ENCODE results near the gene CNTNAP2. TPM values are rescaled to one million over a fixed set of nuclear protein-coding genes. Genes with fewer than 3 reads are reported as not detected.
A peak's percentile ranks its signal among the peaks of the same experiment; 100 is the strongest.

The CNTNAP2 gene
- total and polyA plus RNA-seq, 8 donors, result 0.94 to 42.5 (median 38.6) TPM

GRCh38 chr7:147041438-147041837 lies 924.8 kb downstream of the CNTNAP2 start:
- no peak for ATAC-seq
- intact Hi-C loops (cut with DNase I), result no loop called here
- Histone ChIP-seq H3K9me3 (no peaks in the 10 kb centered on the region), H3K27me3 (no peaks in the 10 kb centered on the region), H3K4me1 (no peaks in the 10 kb centered on the region), H3K27ac (no peak overlapping the region), H3K4me3 (no peak overlapping the region), H3K36me3 (no peaks in the 10 kb centered on the region)
- DNase-seq, result no peak
- no peak for TF ChIP-seq CTCF (IDR thresholded peaks at IDR 0.05)

- intact Hi-C loops (cut with DNase I), result no loop called here
Measured at GRCh38 chr7:147044941-147045340, 928.3 kb downstream of the CNTNAP2 start.

GRCh38 chr7:147047696-147048095 lies 931.1 kb downstream of the CNTNAP2 start:
- H3K27ac ChIP-seq, result no peak overlapping the region
- H3K27me3 ChIP-seq, result no peaks in the 10 kb centered on the region
- H3K36me3 ChIP-seq, result no peaks in the 10 kb centered on the region
- peaks cover 0 to 2% of the 10 kb centered on the region in 2 donors for H3K9me3 ChIP-seq
- TF ChIP-seq CTCF (IDR thresholded peaks at IDR 0.05), result no peak
- DNase-seq, result no peak
- intact Hi-C loops (cut with DNase I), result no loop called here
- H3K4me1 ChIP-seq, result no peaks in the 10 kb centered on the region
- no peak for ATAC-seq
- H3K4me3 ChIP-seq, result no peak overlapping the region

More at GRCh38 chr7:147044941-147045340, 928.3 kb downstream of the CNTNAP2 start:
- Histone ChIP-seq H3K36me3 (no peaks in the 10 kb centered on the region), H3K27me3 (no peaks in the 10 kb centered on the region), H3K27ac (no peak overlapping the region), H3K9me3 (peaks cover 0 to 2% of the 10 kb centered on the region in 2 donors), H3K4me1 (no peaks in the 10 kb centered on the region), H3K4me3 (no peak overlapping the region)
- ATAC-seq (no peak), DNase-seq (no peak)
- TF ChIP-seq CTCF (IDR thresholded peaks at IDR 0.05), result no peak

- Histone ChIP-seq H3K27ac (no peak overlapping the region), H3K4me1 (no peaks in the 10 kb centered on the region), H3K36me3 (no peaks in the 10 kb centered on the region), H3K4me3 (no peak overlapping the region), H3K27me3 (no peaks in the 10 kb centered on the region), H3K9me3 (peaks cover 0 to 2% of the 10 kb centered on the region in 2 donors)
- TF ChIP-seq CTCF (IDR thresholded peaks at IDR 0.05), result no peak
- ATAC-seq (no peak), DNase-seq (no peak)
- intact Hi-C loops (cut with DNase I), result no loop called here
Measured at GRCh38 chr7:147048864-147049263, 932.3 kb downstream of the CNTNAP2 start.

DNA sequence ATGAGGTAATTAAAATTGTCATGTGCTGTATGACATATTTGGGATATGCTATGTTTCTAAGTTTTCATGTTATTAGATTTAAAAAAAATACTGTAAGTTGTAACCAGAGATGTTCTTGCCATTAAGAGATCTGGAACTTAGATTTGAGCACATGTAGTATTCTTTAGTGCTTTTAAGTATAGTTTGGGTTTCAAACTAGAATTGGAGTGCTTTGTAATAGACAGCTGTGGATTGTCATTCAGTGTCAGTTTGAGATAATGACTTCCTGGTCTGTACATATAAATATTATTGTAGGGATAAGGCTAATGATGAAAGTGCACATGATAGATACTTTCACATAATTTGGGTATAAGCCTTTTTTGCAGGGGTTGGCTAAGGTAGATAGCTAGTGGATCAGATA lies 936.2 kb downstream of the CNTNAP2 start:
- peak in 1 of 4 donors; percentile 19 for DNase-seq
- TF ChIP-seq CTCF (IDR thresholded peaks at IDR 0.05), result no peak
- no peaks in the 10 kb centered on the region for H3K9me3 ChIP-seq
- intact Hi-C loops (cut with DNase I), result no loop called here
- no peaks in the 10 kb centered on the region for H3K27me3 ChIP-seq
- H3K27ac ChIP-seq, result no peak overlapping the region
- no peak for ATAC-seq
- H3K4me3 ChIP-seq, result no peak overlapping the region
- no peaks in the 10 kb centered on the region for H3K36me3 ChIP-seq
- no peaks in the 10 kb centered on the region for H3K4me1 ChIP-seq

All from left lung (tissue), 10 donors.